DOHH2 (cell line): Measurements from ENCODE around the gene FAM43B.

Experiments
- H3F3A ChIP-seq: fragments of 200-600 bp; sonication (generic), shearing (Covaris generic); 2 replicates; pipeline ENCODE4 v1.6.0; 2016; ENCODE audit warnings: antibody characterized with exemption, mild to moderate bottlenecking; ENCODE audit not compliant: control insufficient read depth, insufficient read depth
- H3K27ac ChIP-seq: fragments of 200-600 bp; sonication (generic); 2 replicates; pipeline ENCODE4 v1.5.1; 2014; ENCODE audit warnings: low read depth, mild to moderate bottlenecking, low read length, moderate library complexity
- H3K27me3 ChIP-seq: fragments of 200-600 bp; sonication (generic); 2 replicates; pipeline ENCODE4 v1.6.1; 2014; ENCODE audit warnings: mild to moderate bottlenecking, low read length, mixed read lengths; ENCODE audit not compliant: control insufficient read depth
- H3K36me3 ChIP-seq: fragments of 200-600 bp; sonication (generic); 2 replicates; pipeline ENCODE4 v1.6.1; 2014; ENCODE audit warnings: mild to moderate bottlenecking, low read length, moderate library complexity, mixed read lengths; ENCODE audit not compliant: control insufficient read depth
- H3K4me1 ChIP-seq: fragments of 200-600 bp; sonication (generic); 2 replicates; pipeline ENCODE4 v1.6.1; 2014; ENCODE audit warnings: mild to moderate bottlenecking, low read length, mixed read lengths; ENCODE audit not compliant: control insufficient read depth
- H3K4me2 ChIP-seq: fragments of 200-600 bp; sonication (generic); 2 replicates; pipeline ENCODE4 v1.6.0; 2014; ENCODE audit warnings: mild to moderate bottlenecking, low read length, moderate library complexity
- H3K4me3 ChIP-seq: fragments of 200-600 bp; sonication (generic); 2 replicates; pipeline ENCODE4 v1.5.1; 2014; ENCODE audit warnings: mild to moderate bottlenecking, low read length, mixed read lengths
- H3K79me2 ChIP-seq: fragments of 200-600 bp; sonication (generic); 2 replicates; pipeline ENCODE4 v1.6.1; 2014; ENCODE audit warnings: mild to moderate bottlenecking, low read length, mixed read lengths; ENCODE audit not compliant: control insufficient read depth
- H3K9me2 ChIP-seq: fragments of 200-600 bp; sonication (generic); replicated peaks from 2 replicates; pipeline ENCODE4 v1.6.1; 2014; ENCODE audit warnings: mild to moderate bottlenecking, low read length, mixed read lengths; ENCODE audit not compliant: control insufficient read depth
- H3K9me3 ChIP-seq: fragments of 200-600 bp; sonication (generic); 2 replicates; pipeline ENCODE4 v1.6.1; 2014; ENCODE audit warnings: antibody characterized with exemption, low read length, mixed read lengths; ENCODE audit not compliant: control insufficient read depth, insufficient read depth
- H4K20me1 ChIP-seq: fragments of 200-600 bp; sonication (generic); 2 replicates; pipeline ENCODE4 v1.6.0; 2014; ENCODE audit warnings: low read depth, mild to moderate bottlenecking, antibody characterized with exemption, low read length, moderate library complexity; ENCODE audit not compliant: control insufficient read depth, insufficient read depth
- CTCF ChIP-seq: fragments of 200-600 bp; sonication (generic); IDR thresholded peaks from one replicate; pipeline ENCODE4 v1.5.1; 2014; ENCODE audit warnings: antibody characterized with exemption, mild to moderate bottlenecking, low read depth, low read length; ENCODE audit not compliant: poor library complexity, severe bottlenecking
- EZH2phosphoT487 ChIP-seq: fragments of 200-600 bp; sonication (generic); IDR thresholded peaks from 2 replicates; pipeline ENCODE4 v1.6.1; 2017; ENCODE audit warnings: borderline replicate concordance, mild to moderate bottlenecking, antibody characterized with exemption, low read length, moderate library complexity, mixed read lengths

FAM43B gene

GRCh38 chr1:20530306-20530705, 22.1 kb upstream of the FAM43B start:
- Histone ChIP-seq H3K9me2 (no peaks in the 10 kb centered on the region), H3K79me2 (no peaks in the 10 kb centered on the region), H3F3A (no peaks in the 10 kb centered on the region), H3K27ac (no peak overlapping the region), H4K20me1 (no peaks in the 10 kb centered on the region), H3K4me2 (no peak overlapping the region), H3K4me3 (no peak overlapping the region), H3K27me3 (peaks cover 40% of the 10 kb centered on the region), H3K4me1 (no peaks in the 10 kb centered on the region), H3K36me3 (no peaks in the 10 kb centered on the region), H3K9me3 (no peaks in the 10 kb centered on the region)
- TF ChIP-seq CTCF (no peak), EZH2phosphoT487 (no peak)

GRCh38 chr1:20530901-20531300, 21.5 kb upstream of the FAM43B start:
- Histone ChIP-seq H3F3A (no peaks in the 10 kb centered on the region), H3K4me3 (no peak overlapping the region), H3K36me3 (no peaks in the 10 kb centered on the region), H3K9me2 (no peaks in the 10 kb centered on the region), H3K4me2 (no peak overlapping the region), H3K79me2 (no peaks in the 10 kb centered on the region), H3K4me1 (no peaks in the 10 kb centered on the region), H4K20me1 (no peaks in the 10 kb centered on the region), H3K27me3 (peaks cover 42% of the 10 kb centered on the region), H3K27ac (no peak overlapping the region), H3K9me3 (no peaks in the 10 kb centered on the region)
- TF ChIP-seq CTCF (no peak), EZH2phosphoT487 (no peak)

- H3K4me3 ChIP-seq, result no peak overlapping the region
- no peaks in the 10 kb centered on the region for H3K9me2 ChIP-seq
- H3K4me1 ChIP-seq, result no peaks in the 10 kb centered on the region
- no peaks in the 10 kb centered on the region for H4K20me1 ChIP-seq
- TF ChIP-seq CTCF (no peak), EZH2phosphoT487 (no peak)
- no peaks in the 10 kb centered on the region for H3K79me2 ChIP-seq
- H3K27me3 ChIP-seq, result peaks cover 40% of the 10 kb centered on the region
- H3F3A ChIP-seq, result no peaks in the 10 kb centered on the region
- no peak overlapping the region for H3K27ac ChIP-seq
- no peak overlapping the region for H3K4me2 ChIP-seq
- no peaks in the 10 kb centered on the region for H3K9me3 ChIP-seq
- H3K36me3 ChIP-seq, result no peaks in the 10 kb centered on the region
These were observed 18.7 kb upstream of the FAM43B start for GRCh38 chr1:20533635-20534034.
